CD1c-positive myeloid dendritic cell (primary cell): ENCODE data around the gene CDK2.
"Not testable (repeated sequence)": the region's sequence is repeated elsewhere in the genome, so short reads cannot be mapped to it uniquely, and the experiment has no call there.

ENCODE experiments used
- DNase-seq: peaks from one replicate; pipeline ENCODE4 v3.0.0-alpha.2; 2016; ENCODE audit errors: extremely low spot score

The CDK2 gene

GRCh38 chr12:55979069-55979468 is 12.4 kb downstream of the CDK2 start:
- no peak for DNase-seq

GRCh38 chr12:55981882-55982281 is 15.3 kb downstream of the CDK2 start:
- not testable (repeated sequence) for DNase-seq

- DNase-seq, result peak; percentile 28
These were observed 15.8 kb downstream of the CDK2 start for GRCh38 chr12:55982319-55982936.

GRCh38 chr12:55983232-55983842 is 16.7 kb downstream of the CDK2 start:
- no peak for DNase-seq

- DNase-seq, result no peak
These were observed 18.2 kb downstream of the CDK2 start for GRCh38 chr12:55984861-55985260.

GRCh38 chr12:55985341-55985740 is 18.7 kb downstream of the CDK2 start:
- no peak for DNase-seq

- not testable (repeated sequence) for DNase-seq
These were observed 19.3 kb downstream of the CDK2 start for GRCh38 chr12:55985976-55986375.

- DNase-seq, result no peak
These were observed 24.5 kb downstream of the CDK2 start for GRCh38 chr12:55991110-55991509.

GRCh38 chr12:55993230-55993853 is 26.7 kb downstream of the CDK2 start:
- no peak for DNase-seq

- no peak for DNase-seq
These were observed 28.7 kb downstream of the CDK2 start for GRCh38 chr12:55995366-55995765.

GRCh38 chr12:55996201-55996714 is 29.6 kb downstream of the CDK2 start:
- peak; percentile 85 for DNase-seq

GRCh38 chr12:55996715-55997534 is 30.3 kb downstream of the CDK2 start, which contains the start of gene SUOX:
Gene SUOX (plus strand): TSS chr12:55997276. CDS start chr12:56002222, 4,946 bp downstream.
- DNase-seq, result peak; percentile 96

GRCh38 chr12:55997535-55997859 is 30.9 kb downstream of the CDK2 start:
- DNase-seq, result no peak

GRCh38 chr12:55999522-55999921 is 32.9 kb downstream of the CDK2 start:
- not testable (repeated sequence) for DNase-seq

GRCh38 chr12:55999999-56000540 is 33.4 kb downstream of the CDK2 start:
- not testable (repeated sequence) for DNase-seq

- DNase-seq, result no peak
These were observed 35.0 kb downstream of the CDK2 start for GRCh38 chr12:56001487-56002100.

GRCh38 chr12:56003376-56003775 is 36.7 kb downstream of the CDK2 start:
- peak; percentile 86 for DNase-seq

- DNase-seq, result no peak
These were observed 37.6 kb downstream of the CDK2 start for GRCh38 chr12:56004211-56004610.

GRCh38 chr12:56007564-56008559 is 41.2 kb downstream of the CDK2 start:
- peak; percentile 18 for DNase-seq

GRCh38 chr12:56010111-56010570 is 43.5 kb downstream of the CDK2 start:
- no peak for DNase-seq
